Calu3 (cell line): ENCODE measurements around the gene ARHGEF4. TPM values are rescaled to one million over a fixed set of nuclear protein-coding genes. Genes with fewer than 3 reads are reported as not detected.

ENCODE experiments used
- BruUV-seq: library from RNA; stranded (reverse); fragments of 400-500 nt; replicated peaks from 2 replicates; lab custom pipeline; 2021; lab: Mats Ljungman, UMichigan
- CTCF ChIA-PET: fragments of 300-600 bp; sonication (Branson Sonifier 250); formaldehyde crosslinking; loops from one replicate; lab custom pipeline; 2022; ENCODE audit warnings: antibody characterized with exemption; lab: Charles Lee
- DNase-seq: peaks from one replicate; pipeline ENCODE4 v3.0.0; 2022
- H3K27ac Mint-ChIP-seq: one replicate; pipeline ENCODE4 v1.8.0; 2022; ENCODE audit warnings: mixed read lengths; ENCODE audit not compliant: unreplicated experiment
- H3K27me3 Mint-ChIP-seq: one replicate; pipeline ENCODE4 v1.8.0; 2022; ENCODE audit warnings: mixed read lengths; ENCODE audit not compliant: unreplicated experiment
- H3K36me3 Mint-ChIP-seq: one replicate; pipeline ENCODE4 v1.8.0; 2022; ENCODE audit warnings: mild to moderate bottlenecking, moderate library complexity, mixed read lengths; ENCODE audit not compliant: insufficient read depth, unreplicated experiment
- H3K4me1 Mint-ChIP-seq: one replicate; pipeline ENCODE4 v1.8.0; 2022; ENCODE audit warnings: mild to moderate bottlenecking, low read depth, mixed read lengths; ENCODE audit not compliant: unreplicated experiment
- H3K4me3 Mint-ChIP-seq: one replicate; pipeline ENCODE4 v1.8.0; 2022; ENCODE audit warnings: mild to moderate bottlenecking, low read depth, moderate library complexity, mixed read lengths; ENCODE audit not compliant: unreplicated experiment
- H3K9me3 Mint-ChIP-seq: one replicate; pipeline ENCODE4 v1.8.0; 2022; ENCODE audit warnings: low read depth, mixed read lengths; ENCODE audit not compliant: unreplicated experiment
- CTCF ChIP-seq: fragments of 200-600 bp; IDR thresholded peaks from one replicate; pipeline ENCODE4 v1.8.0; 2022; ENCODE audit warnings: antibody characterized with exemption; ENCODE audit not compliant: unreplicated experiment
- intact Hi-C: fragments of 100-400 bp; cut with micrococcal nuclease; formaldehyde crosslinking; loops from one replicate; pipeline ENCODE4 v1.10.0; 2022; ENCODE audit not compliant: unreplicated experiment
- total RNA-seq: library from RNA; stranded (reverse); gene quantifications from 2 replicates; pipeline ENCODE4 v1.2.3, GENCODE V29; 2022

Gene ARHGEF4
- total RNA-seq, 1 experiment from 2014 or later: 8.8 TPM

DNA sequence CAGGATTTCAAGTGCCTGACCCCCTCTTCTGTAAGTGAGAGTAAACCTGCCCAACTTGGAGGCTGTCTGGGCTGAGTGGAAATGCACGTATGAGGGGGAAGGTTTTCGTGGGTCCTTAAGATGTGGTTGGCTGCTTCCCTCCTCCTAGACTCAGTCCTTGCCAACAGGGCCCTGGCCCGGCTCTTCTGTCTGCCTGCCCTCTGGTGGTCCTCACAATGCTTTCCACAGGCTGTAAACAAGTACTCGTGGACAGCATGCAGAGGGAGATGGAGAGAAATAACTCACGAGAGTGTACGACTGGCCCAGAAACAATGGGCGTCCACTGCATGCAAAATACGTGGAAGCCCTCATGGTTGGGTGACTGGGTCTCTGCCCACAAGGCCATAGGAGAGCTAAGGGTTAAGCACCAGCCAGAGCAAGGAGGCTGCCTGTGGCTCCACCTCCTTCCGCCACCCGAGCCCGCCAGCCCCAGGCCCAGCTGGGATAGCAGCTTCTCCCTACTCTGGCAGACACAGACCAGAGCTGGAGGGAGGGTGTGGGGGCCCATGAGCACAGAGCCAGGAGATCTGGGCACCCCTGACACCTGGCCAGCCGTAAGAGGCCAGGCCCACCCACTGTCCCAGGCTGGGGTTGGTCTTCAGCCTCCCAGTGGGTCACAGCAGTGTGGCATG, 17.0 kb upstream of the ARHGEF4 start:
- DNase-seq: no peak
- CTCF ChIA-PET: no interaction called here
- no peak overlapping the region for H3K27ac Mint-ChIP-seq
- H3K9me3 Mint-ChIP-seq: no peaks in the 10 kb centered on the region
- TF ChIP-seq CTCF: no peak
- BruUV-seq: no TSS peak
- H3K4me3 Mint-ChIP-seq: no peak overlapping the region
- intact Hi-C loops: no loop called here
- H3K27me3 Mint-ChIP-seq: no peaks in the 10 kb centered on the region
- H3K36me3 Mint-ChIP-seq: no peaks in the 10 kb centered on the region
- peaks cover 10% of the 10 kb centered on the region for H3K4me1 Mint-ChIP-seq

DNA sequence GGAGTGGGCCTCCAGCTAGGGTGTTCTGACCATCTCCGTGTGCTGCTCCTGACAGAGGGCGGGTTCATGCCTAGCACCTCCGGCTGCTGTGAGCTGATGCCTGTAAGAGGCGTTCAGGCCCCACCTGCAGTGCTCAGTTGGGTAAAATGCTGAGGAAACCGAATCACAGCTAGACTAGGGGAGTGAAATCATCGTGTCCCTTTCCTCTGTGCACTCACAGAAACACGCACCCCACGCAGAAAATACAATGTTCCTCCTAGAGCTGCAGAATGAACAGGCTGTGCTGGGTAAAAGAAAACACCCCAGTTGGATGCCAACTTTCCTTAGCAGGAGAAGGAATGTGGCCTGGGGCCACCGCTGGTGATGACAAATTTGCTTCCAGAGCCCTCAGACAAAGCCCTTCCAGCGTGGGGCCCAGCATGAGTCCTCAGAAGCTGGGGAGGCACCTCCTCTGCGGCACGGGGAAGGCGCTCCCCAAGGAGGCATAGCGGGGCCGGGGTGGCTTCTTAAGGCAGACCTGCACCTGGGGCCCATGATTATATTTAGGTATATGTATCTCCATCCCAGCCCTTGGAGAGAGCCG, 16.3 kb upstream of the ARHGEF4 start:
- H3K27me3 Mint-ChIP-seq: no peaks in the 10 kb centered on the region
- CTCF ChIA-PET: no interaction called here
- H3K4me1 Mint-ChIP-seq: peaks cover 16% of the 10 kb centered on the region
- no TSS peak for BruUV-seq
- no peak for TF ChIP-seq CTCF
- no peak for DNase-seq
- intact Hi-C loops: no loop called here
- H3K4me3 Mint-ChIP-seq: no peak overlapping the region
- peaks cover 2% of the 10 kb centered on the region for H3K36me3 Mint-ChIP-seq
- H3K9me3 Mint-ChIP-seq: no peaks in the 10 kb centered on the region
- H3K27ac Mint-ChIP-seq: no peak overlapping the region

- Mint-ChIP-seq H3K4me3 (no peak overlapping the region), H3K27me3 (no peaks in the 10 kb centered on the region), H3K36me3 (peaks cover 4% of the 10 kb centered on the region), H3K27ac (no peak overlapping the region), H3K9me3 (no peaks in the 10 kb centered on the region), H3K4me1 (peaks cover 20% of the 10 kb centered on the region)
- DNase-seq: no peak
- intact Hi-C loops: no loop called here
- CTCF ChIA-PET: interaction anchor here (0.6 kb wide), 1 partner anchor 14 kb away, joined by 3 read pairs; no protein-coding TSS in a partner anchor
- no TSS peak for BruUV-seq
- no peak for TF ChIP-seq CTCF
Measured at GRCh38 chr2:130821867-130822266, 14.8 kb upstream of the ARHGEF4 start.

GRCh38 chr2:130822766-130823165, 13.9 kb upstream of the ARHGEF4 start:
- no peak for TF ChIP-seq CTCF
- H3K36me3 Mint-ChIP-seq: peaks cover 4% of the 10 kb centered on the region
- H3K4me1 Mint-ChIP-seq: peaks cover 29% of the 10 kb centered on the region
- intact Hi-C loops: no loop called here
- H3K4me3 Mint-ChIP-seq: no peak overlapping the region
- DNase-seq: no peak
- BruUV-seq: no TSS peak
- no peak overlapping the region for H3K27ac Mint-ChIP-seq
- CTCF ChIA-PET: no interaction called here
- H3K9me3 Mint-ChIP-seq: no peaks in the 10 kb centered on the region
- H3K27me3 Mint-ChIP-seq: no peaks in the 10 kb centered on the region
